ENCODE results near the gene FAM229A. TPM values are rescaled to one million over a fixed set of nuclear protein-coding genes. Genes with fewer than 3 reads are reported as not detected.

FAM229A gene
- total RNA-seq, 4 donors from 2014 or later, result 2.0 to 19.2 (median 6.9) TPM

GRCh38 chr1:32342704-32343103, 19.6 kb downstream of the FAM229A start:
- TF ChIP-seq, protein P1, sequence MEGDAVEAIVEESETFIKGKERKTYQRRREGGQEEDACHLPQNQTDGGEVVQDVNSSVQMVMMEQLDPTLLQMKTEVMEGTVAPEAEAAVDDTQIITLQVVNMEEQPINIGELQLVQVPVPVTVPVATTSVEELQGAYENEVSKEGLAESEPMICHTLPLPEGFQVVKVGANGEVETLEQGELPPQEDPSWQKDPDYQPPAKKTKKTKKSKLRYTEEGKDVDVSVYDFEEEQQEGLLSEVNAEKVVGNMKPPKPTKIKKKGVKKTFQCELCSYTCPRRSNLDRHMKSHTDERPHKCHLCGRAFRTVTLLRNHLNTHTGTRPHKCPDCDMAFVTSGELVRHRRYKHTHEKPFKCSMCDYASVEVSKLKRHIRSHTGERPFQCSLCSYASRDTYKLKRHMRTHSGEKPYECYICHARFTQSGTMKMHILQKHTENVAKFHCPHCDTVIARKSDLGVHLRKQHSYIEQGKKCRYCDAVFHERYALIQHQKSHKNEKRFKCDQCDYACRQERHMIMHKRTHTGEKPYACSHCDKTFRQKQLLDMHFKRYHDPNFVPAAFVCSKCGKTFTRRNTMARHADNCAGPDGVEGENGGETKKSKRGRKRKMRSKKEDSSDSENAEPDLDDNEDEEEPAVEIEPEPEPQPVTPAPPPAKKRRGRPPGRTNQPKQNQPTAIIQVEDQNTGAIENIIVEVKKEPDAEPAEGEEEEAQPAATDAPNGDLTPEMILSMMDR (IDR thresholded peaks at IDR 0.05; ENCODE audit: low read depth), result no peak

- TF ChIP-seq, protein P1 (IDR thresholded peaks at IDR 0.05; ENCODE audit: low read depth), result no peak
These were observed 20.3 kb downstream of the FAM229A start for GRCh38 chr1:32341971-32342370.

DNA sequence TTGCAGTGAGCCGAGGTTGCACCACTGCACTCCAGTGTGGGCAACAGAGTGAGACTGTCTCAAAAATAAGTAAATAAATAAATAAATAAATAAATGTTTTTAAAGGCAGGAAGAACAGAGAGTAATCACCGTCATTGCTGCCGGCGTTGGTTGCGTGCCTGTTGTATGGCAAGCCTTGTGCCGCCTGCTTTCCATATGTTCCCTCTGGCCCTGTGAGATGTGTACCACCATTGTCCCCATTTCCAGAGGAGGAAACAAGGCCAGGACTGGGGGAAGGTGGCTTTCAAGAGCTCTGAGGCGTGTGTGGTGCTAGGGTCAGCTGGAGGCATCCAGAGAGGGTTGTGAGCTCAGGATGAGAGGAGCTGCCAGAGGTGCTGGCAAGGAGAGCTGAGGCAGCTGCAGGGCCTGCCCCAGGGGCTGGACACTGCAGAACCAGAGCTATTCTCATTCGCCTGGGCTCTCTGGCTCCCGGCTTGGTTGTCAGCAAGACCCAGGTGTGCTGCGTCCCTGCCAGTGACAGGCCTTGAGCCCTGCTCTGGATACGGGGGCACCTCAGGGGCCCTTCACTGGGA, 21.0 kb downstream of the FAM229A start:
- TF ChIP-seq, protein P1 (IDR thresholded peaks at IDR 0.05; ENCODE audit: low read depth), result no peak

- TF ChIP-seq, protein P1 (IDR thresholded peaks at IDR 0.05; ENCODE audit: low read depth), result no peak
These were observed 22.8 kb downstream of the FAM229A start for GRCh38 chr1:32339363-32339978.

DNA sequence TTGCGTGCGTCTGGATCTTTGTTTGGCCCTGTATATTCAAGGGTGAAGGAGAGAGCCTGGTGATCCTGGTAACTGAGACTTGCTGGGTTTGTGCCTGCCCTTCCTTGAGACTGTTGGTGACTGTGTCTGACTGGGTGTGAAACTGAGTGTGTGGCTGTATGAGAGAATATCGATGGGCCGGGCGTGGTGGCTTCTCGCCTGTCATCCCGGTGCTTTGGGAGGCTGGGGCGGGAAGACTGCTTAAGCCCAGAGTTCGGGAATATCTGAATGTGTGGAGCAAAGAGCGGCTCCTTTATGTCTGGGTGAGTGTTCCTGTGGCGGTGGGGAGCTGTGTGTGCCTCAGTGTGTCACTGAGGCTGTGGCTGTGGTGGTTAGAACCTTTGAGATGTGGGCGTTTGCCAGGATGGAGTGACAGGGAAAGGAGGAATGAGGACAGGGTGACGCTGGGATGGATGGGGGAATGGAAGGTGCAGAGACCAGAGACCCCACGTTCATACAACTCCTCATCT, 23.6 kb downstream of the FAM229A start:
- TF ChIP-seq, protein P1 (IDR thresholded peaks at IDR 0.05; ENCODE audit: low read depth), result no peak

GRCh38 chr1:32337855-32338636, 24.2 kb downstream of the FAM229A start:
- TF ChIP-seq, protein P1 (IDR thresholded peaks at IDR 0.05; ENCODE audit: low read depth), result no peak

All from subcutaneous adipose tissue (tissue), 4 donors.